Measurements from ENCODE around the gene DGKD.

The DGKD gene

GRCh38 chr2:233501198-233502076, 147.1 kb downstream of the DGKD start:
- no peak for DNase-seq (ENCODE audit: low read depth in 2 of 2)

GRCh38 chr2:233503481-233503880, 149.2 kb downstream of the DGKD start:
- DNase-seq (ENCODE audit: low read depth in 2 of 2) = no peak

GRCh38 chr2:233503947-233504637, 149.8 kb downstream of the DGKD start:
- no peak for DNase-seq (ENCODE audit: low read depth in 2 of 2)

- no peak for DNase-seq (ENCODE audit: low read depth in 2 of 2)
Observed at GRCh38 chr2:233513953-233514655, 159.8 kb downstream of the DGKD start.

- DNase-seq (ENCODE audit: low read depth in 2 of 2) = no peak
Observed at GRCh38 chr2:233519787-233520611, 165.7 kb downstream of the DGKD start.

Data from stimulated activated CD8-positive, alpha-beta memory T cell treated with anti-CD3 and anti-CD28 coated beads, Interleukin-15, amount 100 ng/mL, for 4 hours (primary cell).